Prostate gland (tissue), 2 donors: ENCODE results near the gene SYT17. TPM values are rescaled to one million over a fixed set of nuclear protein-coding genes. Genes with fewer than 3 reads are reported as not detected.

Experiments used
- DNase-seq: peaks from one replicate; pipeline ENCODE4 v3.0.0-alpha.2; 2019; ENCODE audit warnings: low spot score
- H3K27ac ChIP-seq, 2 donors: fragments of 200-600 bp; sonication (generic); 2 replicates each; pipeline ENCODE4 v1.5.1; 2017 to 2019
- H3K27me3 ChIP-seq: fragments of 200-600 bp; sonication (generic); replicated peaks from 2 replicates; pipeline ENCODE4 v1.5.1; 2019; ENCODE audit not compliant: insufficient read depth
- H3K36me3 ChIP-seq, 2 donors: fragments of 200-600 bp; sonication (generic); 1 replicate in 1 of 2; 2 replicates in 1 of 2; pipeline versions ENCODE4 v1.5.1 to v1.8.1; 2017 to 2019
- H3K4me1 ChIP-seq: fragments of 200-600 bp; sonication (generic); replicated peaks from 2 replicates; pipeline ENCODE4 v1.5.1; 2019
- H3K4me3 ChIP-seq, 2 donors: fragments of 200-600 bp; sonication (generic); 2 replicates each; pipeline ENCODE4 v1.5.1; 2017 to 2019
- H3K9me3 ChIP-seq: fragments of 200-600 bp; sonication (generic); 2 replicates; pipeline ENCODE4 v1.5.1; 2017
- CTCF ChIP-seq, 4 experiments: fragments of 200-600 bp in 2 of 4; fragments of 450-650 bp in 2 of 4; sonication (generic) in 2 of 4; IDR thresholded peaks; 1 replicate in 3 of 4; 2 replicates in 1 of 4; pipeline ENCODE4 v1.5.1; 2016 to 2019; ENCODE audit warnings: antibody characterized with exemption in 4 of 4, mild to moderate bottlenecking in 2 of 4, moderate library complexity in 2 of 4
- POLR2A ChIP-seq: fragments of 450-650 bp; IDR thresholded peaks from one replicate; pipeline ENCODE4 v1.6.1; 2016; ENCODE audit warnings: antibody characterized with exemption, mild to moderate bottlenecking
- POLR2AphosphoS5 ChIP-seq: sonication (generic); formaldehyde crosslinking; IDR thresholded peaks from one replicate; pipeline ENCODE4 v1.6.1; 2017; ENCODE audit warnings: antibody characterized with exemption
- WGBS: methylation state at CpG from one replicate; pipeline ENCODE4 v1.1.5; 2018; 5-methylcytosine and 5-hydroxymethylcytosine counted together
- intact Hi-C: fragments of 100-400 bp; cut with DNase I; formaldehyde crosslinking; loops from one replicate; pipeline ENCODE4 v1.14.2; 2022
- total RNA-seq, 2 donors: library from RNA; depleted of rRNA; stranded (reverse); fragments of >200 nt; gene quantifications; one replicate each; pipeline ENCODE4 v1.1.0, GENCODE V29; 2016

SYT17 gene
- total RNA-seq, 2 donors from 2014 or later, result 24.3 to 32.4 TPM

GRCh38 chr16:19305443-19305842 lies 137.4 kb downstream of the SYT17 start:
- H3K4me1 ChIP-seq, result no peaks in the 10 kb centered on the region
- H3K27me3 ChIP-seq, result no peaks in the 10 kb centered on the region
- H3K9me3 ChIP-seq, result no peaks in the 10 kb centered on the region
- H3K27ac ChIP-seq, result no peak overlapping the region
- WGBS, result 95% methylated on average over 2 of the region's 2 CpGs
- TF ChIP-seq POLR2AphosphoS5 (no peak), POLR2A (no peak), CTCF (IDR thresholded peaks at IDR 0.05) (no peak)
- intact Hi-C loops, result no loop called here
- no peak for DNase-seq
- no peak overlapping the region for H3K4me3 ChIP-seq
- no peaks in the 10 kb centered on the region for H3K36me3 ChIP-seq

GRCh38 chr16:19307587-19308241 lies 139.7 kb downstream of the SYT17 start:
- Histone ChIP-seq H3K4me1 (no peaks in the 10 kb centered on the region), H3K9me3 (no peaks in the 10 kb centered on the region), H3K36me3 (no peaks in the 10 kb centered on the region), H3K27ac (no peak overlapping the region), H3K4me3 (no peak overlapping the region), H3K27me3 (no peaks in the 10 kb centered on the region)
- TF ChIP-seq CTCF (IDR thresholded peaks at IDR 0.05), result no peak
- TF ChIP-seq POLR2AphosphoS5, result no peak
- TF ChIP-seq POLR2A, result no peak
- 60% methylated on average over 8 of the region's 8 CpGs for WGBS
- DNase-seq, result no peak
- intact Hi-C loops, result loop anchor here (2.0 kb wide), 1 partner anchor 19 kb away; no protein-coding TSS in a partner anchor

- TF ChIP-seq POLR2A (no peak), CTCF (IDR thresholded peaks at IDR 0.05) (no peak), POLR2AphosphoS5 (no peak)
- WGBS, result 65% methylated on average over 1 of the region's 1 CpG
- no peaks in the 10 kb centered on the region for H3K4me1 ChIP-seq
- intact Hi-C loops, result no loop called here
- no peak for DNase-seq
- no peaks in the 10 kb centered on the region for H3K9me3 ChIP-seq
- no peak overlapping the region for H3K27ac ChIP-seq
- H3K4me3 ChIP-seq, result no peak overlapping the region
- no peaks in the 10 kb centered on the region for H3K36me3 ChIP-seq
- no peaks in the 10 kb centered on the region for H3K27me3 ChIP-seq
Observed at GRCh38 chr16:19308392-19308791, 140.4 kb downstream of the SYT17 start.

GRCh38 chr16:19309178-19309577 lies 141.1 kb downstream of the SYT17 start:
- Histone ChIP-seq H3K4me1 (no peaks in the 10 kb centered on the region), H3K27ac (no peak overlapping the region), H3K9me3 (no peaks in the 10 kb centered on the region), H3K36me3 (no peaks in the 10 kb centered on the region), H3K27me3 (no peaks in the 10 kb centered on the region), H3K4me3 (no peak overlapping the region)
- TF ChIP-seq POLR2A, result no peak
- TF ChIP-seq CTCF (IDR thresholded peaks at IDR 0.05), result no peak
- TF ChIP-seq POLR2AphosphoS5, result no peak
- intact Hi-C loops, result no loop called here
- WGBS, result 91% methylated on average over 5 of the region's 5 CpGs
- no peak for DNase-seq

GRCh38 chr16:19314718-19315425 lies 146.8 kb downstream of the SYT17 start:
- TF ChIP-seq POLR2A (no peak), CTCF (IDR thresholded peaks at IDR 0.05) (no peak), POLR2AphosphoS5 (no peak)
- no peak overlapping the region for H3K27ac ChIP-seq
- no peaks in the 10 kb centered on the region for H3K27me3 ChIP-seq
- WGBS, result 88% methylated on average over 2 of the region's 2 CpGs
- no peaks in the 10 kb centered on the region for H3K36me3 ChIP-seq
- H3K4me1 ChIP-seq, result no peaks in the 10 kb centered on the region
- intact Hi-C loops, result no loop called here
- no peak overlapping the region for H3K4me3 ChIP-seq
- no peaks in the 10 kb centered on the region for H3K9me3 ChIP-seq
- DNase-seq, result no peak
